GM23338 (cell line): ENCODE measurements around the gene TLE1. TPM values are rescaled to one million over a fixed set of nuclear protein-coding genes. Genes with fewer than 3 reads are reported as not detected.

ENCODE experiments used
- ATAC-seq: fragments of 200-7000 bp; cut with Tn5 transposase; 3 replicates; pipeline ENCODE4 v1.9.1; 2020
- DNase-seq: peaks from one replicate; pipeline ENCODE4 v3.0.0-alpha.2; 2015; ENCODE audit warnings: low spot score
- H2AFZ ChIP-seq: fragments of 200-600 bp; sonication (generic); 2 replicates; pipeline ENCODE4 v1.8.0; 2016; ENCODE audit warnings: antibody characterized with exemption, mild to moderate bottlenecking, moderate library complexity
- H3F3A ChIP-seq: fragments of 200-600 bp; sonication (generic); replicated peaks from 2 replicates; pipeline ENCODE4 v1.8.0; 2017; ENCODE audit warnings: antibody characterized with exemption, mixed run types, low read depth
- H3K27ac ChIP-seq: fragments of 200-600 bp; sonication (generic); 2 replicates; pipeline ENCODE4 v1.6.1; 2016; ENCODE audit warnings: low read depth
- H3K27me3 ChIP-seq: fragments of 200-600 bp; sonication (generic); 2 replicates; pipeline ENCODE4 v1.8.0; 2016; ENCODE audit warnings: mild to moderate bottlenecking, mixed run types, moderate library complexity; ENCODE audit not compliant: insufficient read depth
- H3K36me3 ChIP-seq: fragments of 200-600 bp; sonication (generic); 2 replicates; pipeline ENCODE4 v1.8.0; 2016; ENCODE audit warnings: mild to moderate bottlenecking; ENCODE audit not compliant: insufficient read depth
- H3K4me1 ChIP-seq: fragments of 200-600 bp; sonication (generic); 2 replicates; pipeline ENCODE4 v1.8.0; 2016; ENCODE audit warnings: mild to moderate bottlenecking, moderate library complexity; ENCODE audit not compliant: insufficient read depth
- H3K4me2 ChIP-seq: fragments of 200-600 bp; sonication (generic); 2 replicates; pipeline ENCODE4 v1.7.1; 2017; ENCODE audit warnings: mixed run types
- H3K4me3 ChIP-seq: fragments of 200-600 bp; sonication (generic); 2 replicates; pipeline ENCODE4 v1.6.1; 2016; ENCODE audit warnings: mixed run types
- H3K79me2 ChIP-seq: fragments of 200-600 bp; sonication (generic); replicated peaks from 2 replicates; pipeline ENCODE4 v1.8.0; 2017; ENCODE audit warnings: mild to moderate bottlenecking; ENCODE audit not compliant: insufficient read depth
- H3K9me2 ChIP-seq: fragments of 200-600 bp; sonication (generic); 2 replicates; pipeline ENCODE4 v1.8.0; 2017; ENCODE audit not compliant: insufficient read depth
- H4K20me1 ChIP-seq: fragments of 200-600 bp; sonication (generic); replicated peaks from 2 replicates; pipeline ENCODE4 v1.8.0; 2017; ENCODE audit warnings: mild to moderate bottlenecking; ENCODE audit not compliant: insufficient read depth
- H3K27ac Mint-ChIP-seq: 2 replicates; pipeline ENCODE4 v1.8.0; 2020; ENCODE audit warnings: inconsistent platforms, mild to moderate bottlenecking, moderate library complexity, mixed read lengths
- H3K27me3 Mint-ChIP-seq: 3 replicates; pipeline ENCODE4 v1.8.0; 2022; ENCODE audit warnings: low read depth, mild to moderate bottlenecking, moderate library complexity, mixed read lengths, inconsistent platforms; ENCODE audit not compliant: insufficient read depth, poor library complexity
- H3K36me3 Mint-ChIP-seq: 3 replicates; pipeline ENCODE4 v1.8.0; 2021; ENCODE audit warnings: low read depth, mild to moderate bottlenecking, inconsistent platforms, moderate library complexity, mixed read lengths
- H3K4me1 Mint-ChIP-seq: 3 replicates; pipeline ENCODE4 v1.8.0; 2020; ENCODE audit warnings: mild to moderate bottlenecking, inconsistent platforms, mixed read lengths
- H3K4me3 Mint-ChIP-seq: 3 replicates; pipeline ENCODE4 v1.8.0; 2021; ENCODE audit warnings: moderate library complexity, mild to moderate bottlenecking, inconsistent platforms, mixed read lengths
- H3K9me3 Mint-ChIP-seq: 3 replicates; pipeline ENCODE4 v1.8.0; 2020; ENCODE audit warnings: moderate library complexity, mild to moderate bottlenecking, inconsistent platforms, mixed read lengths
- ZNF114 ChIP-seq: fragments of 250-450 bp; sonication (Bioruptor Pico); IDR thresholded peaks from 2 replicates; pipeline ENCODE4 v1.5.0; 2020; ENCODE audit warnings: mild to moderate bottlenecking, moderate library complexity
- ZNF331 ChIP-seq: fragments of 250-450 bp; sonication (Bioruptor Pico); IDR thresholded peaks from 2 replicates; pipeline ENCODE4 v1.5.0; 2020; ENCODE audit warnings: low read depth, mild to moderate bottlenecking, moderate library complexity
- polyA plus RNA-seq: library from polyadenylated mRNA; unstranded; fragments of >200 nt; fragmentation: Nextera tagmentation; extraction: Ambion mirVana; gene quantifications from 2 replicates; pipeline ENCODE4 v1.2.1, GENCODE V29; 2016
- total RNA-seq: library from RNA; depleted of rRNA; stranded (reverse); fragments of >200 nt; shearing (Covaris generic); gene quantifications from 2 replicates; pipeline ENCODE4 v1.2.3, GENCODE V29; 2014
- TF ChIP-seq, protein P1 (sequence below): fragments of 250-450 bp; sonication (Bioruptor Pico); IDR thresholded peaks from 2 replicates; pipeline ENCODE4 v1.5.0; 2020; ENCODE audit warnings: mild to moderate bottlenecking, moderate library complexity
- TF ChIP-seq, protein P2 (sequence below), 2 experiments: fragments of 200-600 bp in 1 of 2; sonication (generic) in 1 of 2; conservative IDR thresholded peaks; 2 replicates each; pipeline versions ENCODE4 v1.5.1 to v1.6.1; 2016 to 2017; ENCODE audit warnings: antibody characterized with exemption in 2 of 2, low read depth in 2 of 2, mild to moderate bottlenecking in 2 of 2, moderate library complexity in 1 of 2
- TF ChIP-seq, protein P3 (sequence below): IDR thresholded peaks from 2 replicates; pipeline ENCODE4 v1.6.1; 2016; ENCODE audit warnings: antibody characterized with exemption

TLE1 gene
- total and polyA plus RNA-seq, 2 experiments from 2014 or later: 58.1 to 132 TPM

DNA sequence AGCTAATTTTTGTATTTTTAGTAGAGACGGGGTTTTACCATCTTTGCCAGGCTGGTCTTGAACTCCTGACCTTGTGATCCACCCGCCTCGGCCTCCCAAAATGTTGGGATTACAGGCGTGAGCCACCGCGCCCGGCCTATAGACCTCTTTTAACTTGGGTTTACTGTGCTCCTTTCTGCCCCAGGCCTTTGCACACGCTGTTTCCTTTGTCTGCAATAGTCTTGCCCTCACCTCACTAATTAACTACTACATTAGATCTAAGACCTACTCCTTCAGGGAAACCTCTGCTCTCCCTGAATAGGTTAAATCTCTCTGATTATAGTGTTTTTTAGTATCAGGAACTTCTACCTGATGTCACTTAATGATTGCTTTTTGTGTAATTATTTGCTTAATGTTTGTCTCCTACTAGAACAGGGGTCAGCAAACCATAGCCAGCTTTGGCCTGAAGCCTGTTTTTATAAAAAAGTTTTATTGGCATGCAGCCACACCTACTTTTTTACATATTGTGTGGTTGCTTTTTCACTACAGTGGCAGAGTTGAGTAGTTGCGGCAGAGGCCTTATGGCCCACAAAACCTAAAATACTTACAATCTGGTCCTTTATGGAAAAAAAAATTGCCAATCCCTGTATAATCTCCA is 31.2 kb upstream of the TLE1 start:
- Histone ChIP-seq H3K27ac (no peak overlapping the region), H3K9me2 (no peaks in the 10 kb centered on the region; the same call in 1 of the 2 replicates), H3K4me3 (no peak overlapping the region), H3F3A (peaks cover 11% of the 10 kb centered on the region; the same call in 1 of the 2 replicates), H3K36me3 (no peaks in the 10 kb centered on the region), H3K27me3 (no peaks in the 10 kb centered on the region), H4K20me1 (no peaks in the 10 kb centered on the region), H2AFZ (no peak overlapping the region), H3K4me2 (no peak overlapping the region), H3K79me2 (no peaks in the 10 kb centered on the region), H3K4me1 (peaks cover 42% of the 10 kb centered on the region)
- DNase-seq (no peak), ATAC-seq (no peak)
- Mint-ChIP-seq H3K27me3 (peaks cover 10% of the 10 kb centered on the region), H3K4me3 (no peak overlapping the region), H3K9me3 (no peaks in the 10 kb centered on the region), H3K27ac (no peak overlapping the region), H3K4me1 (peaks cover 31% of the 10 kb centered on the region), H3K36me3 (no peaks in the 10 kb centered on the region; the same call in 2 of the 3 replicates)
- TF ChIP-seq, protein P1, sequence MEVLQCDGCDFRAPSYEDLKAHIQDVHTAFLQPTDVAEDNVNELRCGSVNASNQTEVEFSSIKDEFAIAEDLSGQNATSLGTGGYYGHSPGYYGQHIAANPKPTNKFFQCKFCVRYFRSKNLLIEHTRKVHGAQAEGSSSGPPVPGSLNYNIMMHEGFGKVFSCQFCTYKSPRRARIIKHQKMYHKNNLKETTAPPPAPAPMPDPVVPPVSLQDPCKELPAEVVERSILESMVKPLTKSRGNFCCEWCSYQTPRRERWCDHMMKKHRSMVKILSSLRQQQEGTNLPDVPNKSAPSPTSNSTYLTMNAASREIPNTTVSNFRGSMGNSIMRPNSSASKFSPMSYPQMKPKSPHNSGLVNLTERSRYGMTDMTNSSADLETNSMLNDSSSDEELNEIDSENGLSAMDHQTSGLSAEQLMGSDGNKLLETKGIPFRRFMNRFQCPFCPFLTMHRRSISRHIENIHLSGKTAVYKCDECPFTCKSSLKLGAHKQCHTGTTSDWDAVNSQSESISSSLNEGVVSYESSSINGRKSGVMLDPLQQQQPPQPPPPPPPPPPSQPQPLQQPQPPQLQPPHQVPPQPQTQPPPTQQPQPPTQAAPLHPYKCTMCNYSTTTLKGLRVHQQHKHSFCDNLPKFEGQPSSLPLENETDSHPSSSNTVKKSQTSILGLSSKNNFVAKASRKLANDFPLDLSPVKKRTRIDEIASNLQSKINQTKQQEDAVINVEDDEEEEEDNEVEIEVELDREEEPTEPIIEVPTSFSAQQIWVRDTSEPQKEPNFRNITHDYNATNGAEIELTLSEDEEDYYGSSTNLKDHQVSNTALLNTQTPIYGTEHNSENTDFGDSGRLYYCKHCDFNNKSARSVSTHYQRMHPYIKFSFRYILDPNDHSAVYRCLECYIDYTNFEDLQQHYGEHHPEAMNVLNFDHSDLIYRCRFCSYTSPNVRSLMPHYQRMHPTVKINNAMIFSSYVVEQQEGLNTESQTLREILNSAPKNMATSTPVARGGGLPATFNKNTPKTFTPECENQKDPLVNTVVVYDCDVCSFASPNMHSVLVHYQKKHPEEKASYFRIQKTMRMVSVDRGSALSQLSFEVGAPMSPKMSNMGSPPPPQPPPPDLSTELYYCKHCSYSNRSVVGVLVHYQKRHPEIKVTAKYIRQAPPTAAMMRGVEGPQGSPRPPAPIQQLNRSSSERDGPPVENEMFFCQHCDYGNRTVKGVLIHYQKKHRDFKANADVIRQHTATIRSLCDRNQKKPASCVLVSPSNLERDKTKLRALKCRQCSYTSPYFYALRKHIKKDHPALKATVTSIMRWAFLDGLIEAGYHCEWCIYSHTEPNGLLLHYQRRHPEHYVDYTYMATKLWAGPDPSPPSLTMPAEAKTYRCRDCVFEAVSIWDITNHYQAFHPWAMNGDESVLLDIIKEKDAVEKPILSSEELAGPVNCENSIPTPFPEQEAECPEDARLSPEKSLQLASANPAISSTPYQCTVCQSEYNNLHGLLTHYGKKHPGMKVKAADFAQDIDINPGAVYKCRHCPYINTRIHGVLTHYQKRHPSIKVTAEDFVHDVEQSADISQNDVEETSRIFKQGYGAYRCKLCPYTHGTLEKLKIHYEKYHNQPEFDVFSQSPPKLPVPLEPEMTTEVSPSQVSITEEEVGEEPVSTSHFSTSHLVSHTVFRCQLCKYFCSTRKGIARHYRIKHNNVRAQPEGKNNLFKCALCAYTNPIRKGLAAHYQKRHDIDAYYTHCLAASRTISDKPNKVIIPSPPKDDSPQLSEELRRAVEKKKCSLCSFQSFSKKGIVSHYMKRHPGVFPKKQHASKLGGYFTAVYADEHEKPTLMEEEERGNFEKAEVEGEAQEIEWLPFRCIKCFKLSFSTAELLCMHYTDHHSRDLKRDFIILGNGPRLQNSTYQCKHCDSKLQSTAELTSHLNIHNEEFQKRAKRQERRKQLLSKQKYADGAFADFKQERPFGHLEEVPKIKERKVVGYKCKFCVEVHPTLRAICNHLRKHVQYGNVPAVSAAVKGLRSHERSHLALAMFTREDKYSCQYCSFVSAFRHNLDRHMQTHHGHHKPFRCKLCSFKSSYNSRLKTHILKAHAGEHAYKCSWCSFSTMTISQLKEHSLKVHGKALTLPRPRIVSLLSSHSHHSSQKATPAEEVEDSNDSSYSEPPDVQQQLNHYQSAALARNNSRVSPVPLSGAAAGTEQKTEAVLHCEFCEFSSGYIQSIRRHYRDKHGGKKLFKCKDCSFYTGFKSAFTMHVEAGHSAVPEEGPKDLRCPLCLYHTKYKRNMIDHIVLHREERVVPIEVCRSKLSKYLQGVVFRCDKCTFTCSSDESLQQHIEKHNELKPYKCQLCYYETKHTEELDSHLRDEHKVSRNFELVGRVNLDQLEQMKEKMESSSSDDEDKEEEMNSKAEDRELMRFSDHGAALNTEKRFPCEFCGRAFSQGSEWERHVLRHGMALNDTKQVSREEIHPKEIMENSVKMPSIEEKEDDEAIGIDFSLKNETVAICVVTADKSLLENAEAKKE (CRISPR knock-in tag): no peak
- TF ChIP-seq ZNF331 (no peak), ZNF114 (CRISPR knock-in tag) (no peak)
- TF ChIP-seq, protein P2, sequence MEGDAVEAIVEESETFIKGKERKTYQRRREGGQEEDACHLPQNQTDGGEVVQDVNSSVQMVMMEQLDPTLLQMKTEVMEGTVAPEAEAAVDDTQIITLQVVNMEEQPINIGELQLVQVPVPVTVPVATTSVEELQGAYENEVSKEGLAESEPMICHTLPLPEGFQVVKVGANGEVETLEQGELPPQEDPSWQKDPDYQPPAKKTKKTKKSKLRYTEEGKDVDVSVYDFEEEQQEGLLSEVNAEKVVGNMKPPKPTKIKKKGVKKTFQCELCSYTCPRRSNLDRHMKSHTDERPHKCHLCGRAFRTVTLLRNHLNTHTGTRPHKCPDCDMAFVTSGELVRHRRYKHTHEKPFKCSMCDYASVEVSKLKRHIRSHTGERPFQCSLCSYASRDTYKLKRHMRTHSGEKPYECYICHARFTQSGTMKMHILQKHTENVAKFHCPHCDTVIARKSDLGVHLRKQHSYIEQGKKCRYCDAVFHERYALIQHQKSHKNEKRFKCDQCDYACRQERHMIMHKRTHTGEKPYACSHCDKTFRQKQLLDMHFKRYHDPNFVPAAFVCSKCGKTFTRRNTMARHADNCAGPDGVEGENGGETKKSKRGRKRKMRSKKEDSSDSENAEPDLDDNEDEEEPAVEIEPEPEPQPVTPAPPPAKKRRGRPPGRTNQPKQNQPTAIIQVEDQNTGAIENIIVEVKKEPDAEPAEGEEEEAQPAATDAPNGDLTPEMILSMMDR (conservative IDR thresholded peaks at IDR 0.05; ENCODE audit: low read depth in 2 of 2): no peak
- TF ChIP-seq, protein P3, sequence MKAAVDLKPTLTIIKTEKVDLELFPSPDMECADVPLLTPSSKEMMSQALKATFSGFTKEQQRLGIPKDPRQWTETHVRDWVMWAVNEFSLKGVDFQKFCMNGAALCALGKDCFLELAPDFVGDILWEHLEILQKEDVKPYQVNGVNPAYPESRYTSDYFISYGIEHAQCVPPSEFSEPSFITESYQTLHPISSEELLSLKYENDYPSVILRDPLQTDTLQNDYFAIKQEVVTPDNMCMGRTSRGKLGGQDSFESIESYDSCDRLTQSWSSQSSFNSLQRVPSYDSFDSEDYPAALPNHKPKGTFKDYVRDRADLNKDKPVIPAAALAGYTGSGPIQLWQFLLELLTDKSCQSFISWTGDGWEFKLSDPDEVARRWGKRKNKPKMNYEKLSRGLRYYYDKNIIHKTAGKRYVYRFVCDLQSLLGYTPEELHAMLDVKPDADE: no peak
